K562 (cell line): ENCODE measurements around the gene GSTA2. TPM values are rescaled to one million over a fixed set of nuclear protein-coding genes. Genes with fewer than 3 reads are reported as not detected.

Experiments used
- ATAC-seq: fragments of 200-7000 bp; cut with Tn5 transposase; 3 replicates; pipeline ENCODE4 v1.9.1; 2020; ENCODE audit warnings: moderate library complexity
- BruUV-seq: library from RNA; stranded (reverse); fragments of 400-500 nt; replicated peaks from 2 replicates; lab custom pipeline; 2021; lab: Mats Ljungman, UMichigan
- CTCF ChIA-PET: fragments of 300-600 bp; formaldehyde crosslinking; extraction: SDS; loops from one replicate; lab custom pipeline; 2021; ENCODE audit warnings: low intra/inter-chr PET ratio; lab: Yijun Ruan, JAX
- POLR2A ChIA-PET: fragments of 300-600, 350-650 bp; sonication (Branson Sonifier 250); formaldehyde crosslinking; extraction: SDS; loops from one replicate; lab custom pipeline; 2021; ENCODE audit warnings: antibody characterized with exemption, inconsistent platforms; lab: Yijun Ruan, JAX
- DNase-seq, 4 experiments: peaks; one replicate each; pipeline versions ENCODE4 v3.0.0 to v3.0.0-alpha.2; 2011 to 2018; ENCODE audit warnings: low spot score in 3 of 4, mixed read lengths in 3 of 4; ENCODE audit errors: extremely low read depth in 1 of 4
- FAIRE-seq: peaks from 2 replicates; lab custom pipeline; 2011; peaks lifted over from hg19 to GRCh38; lab: Jason Lieb, UNC
- H2AFZ ChIP-seq: 2 replicates; pipeline ENCODE4 v1.6.0; 2011; ENCODE audit warnings: low read depth, low read length, control low read depth, inconsistent platforms
- H3K27ac ChIP-seq: fragments of 200-600 bp; 3 replicates; pipeline ENCODE4 v1.8.0; 2011; ENCODE audit warnings: low read depth, mild to moderate bottlenecking, control low read depth, inconsistent platforms, low read length, moderate library complexity, mixed read lengths; ENCODE audit errors: extremely low read depth
- H3K27me3 ChIP-seq, 2 experiments: fragments of 300-600 bp in 1 of 2; 2 replicates in 1 of 2; 3 replicates in 1 of 2; pipeline versions ENCODE4 v1.6.0 to v1.8.0; 2011; ENCODE audit warnings: inconsistent platforms in 2 of 2, low read length in 2 of 2, mild to moderate bottlenecking in 1 of 2, mixed read lengths in 1 of 2, moderate library complexity in 1 of 2; ENCODE audit not compliant: control insufficient read depth in 2 of 2, insufficient read depth in 2 of 2
- H3K36me3 ChIP-seq: fragments of 300-600 bp; 3 replicates; pipeline ENCODE4 v1.8.0; 2011; ENCODE audit warnings: mild to moderate bottlenecking, low read length, inconsistent platforms; ENCODE audit not compliant: control insufficient read depth, insufficient read depth
- H3K4me1 ChIP-seq, 2 experiments: fragments of 200-600 bp in 1 of 2; replicated peaks in 1 of 2; 2 replicates in 1 of 2; 3 replicates in 1 of 2; pipeline versions ENCODE4 v1.5.1 to v1.8.0; 2011; ENCODE audit warnings: inconsistent platforms in 2 of 2, low read length in 2 of 2, mild to moderate bottlenecking in 1 of 2, mixed read lengths in 1 of 2, moderate library complexity in 1 of 2; ENCODE audit not compliant: control insufficient read depth in 2 of 2, insufficient read depth in 2 of 2
- H3K4me2 ChIP-seq: 2 replicates; pipeline ENCODE4 v1.6.1; 2011; ENCODE audit warnings: low read length, control low read depth, inconsistent platforms, mixed read lengths; ENCODE audit not compliant: insufficient read depth
- H3K4me3 ChIP-seq: fragments of 200-600 bp; sonication (generic), shearing (Covaris generic); 2 replicates; pipeline ENCODE4 v1.5.1; 2016; ENCODE audit warnings: control low read depth, inconsistent platforms
- H3K79me2 ChIP-seq: fragments of 200-600 bp; 3 replicates; pipeline ENCODE4 v1.8.0; 2011; ENCODE audit warnings: low read length, inconsistent platforms; ENCODE audit not compliant: control insufficient read depth, insufficient read depth
- H3K9ac ChIP-seq, 2 experiments: 2 replicates each; pipeline versions ENCODE4 v1.6.0 to v1.6.1; 2011; ENCODE audit warnings: low read depth in 2 of 2, low read length in 2 of 2, control low read depth in 1 of 2, inconsistent platforms in 1 of 2, mild to moderate bottlenecking in 1 of 2, mixed read lengths in 1 of 2; ENCODE audit not compliant: insufficient read depth in 1 of 2
- H3K9me1 ChIP-seq: one replicate; pipeline ENCODE4 v1.6.0; 2011; ENCODE audit warnings: inconsistent platforms, mild to moderate bottlenecking, low read length, moderate library complexity; ENCODE audit not compliant: control insufficient read depth, insufficient read depth
- H3K9me3 ChIP-seq: replicated peaks from 2 replicates; pipeline ENCODE4 v1.5.1; 2011; ENCODE audit warnings: low read depth, low read length, inconsistent platforms; ENCODE audit not compliant: control insufficient read depth, insufficient read depth
- H4K20me1 ChIP-seq: replicated peaks from 2 replicates; pipeline ENCODE4 v1.6.1; 2011; ENCODE audit warnings: low read length, inconsistent platforms, mixed read lengths; ENCODE audit not compliant: control insufficient read depth, insufficient read depth
- ATF1 ChIP-seq, 2 experiments: fragments of 450-650 bp in 1 of 2; IDR thresholded peaks; 2 replicates each; pipeline ENCODE4 v1.6.1; 2016; ENCODE audit warnings: missing compliant biosample characterization in 1 of 2, missing genetic modification characterization in 1 of 2
- ELF2 ChIP-seq: fragments of 250-450 bp; sonication (Bioruptor Pico); IDR thresholded peaks from 2 replicates; pipeline ENCODE4 v1.5.0; 2021; ENCODE audit warnings: mild to moderate bottlenecking
- MTF1 ChIP-seq: fragments of 250-450 bp; sonication (Bioruptor Pico); IDR thresholded peaks from 2 replicates; pipeline ENCODE4 v1.9.0; 2021; ENCODE audit warnings: moderate library complexity, mild to moderate bottlenecking, inconsistent platforms, borderline replicate concordance
- POLR3G ChIP-seq: IDR thresholded peaks from 2 replicates; pipeline ENCODE4 v1.6.1; 2011; ENCODE audit not compliant: insufficient read length, insufficient replicate concordance; ENCODE audit errors: extremely low read depth
- POU5F1 ChIP-seq: fragments of 150-350 bp; IDR thresholded peaks from 2 replicates; pipeline ENCODE4 v1.6.1; 2014; ENCODE audit warnings: borderline replicate concordance, low read length, low read depth, mild to moderate bottlenecking; ENCODE audit not compliant: partially characterized antibody
- RAD51 ChIP-seq: fragments of 450-650 bp; IDR thresholded peaks from 2 replicates; pipeline ENCODE4 v1.7.1; 2016; ENCODE audit warnings: low read depth, mild to moderate bottlenecking, borderline replicate concordance
- RBM22 ChIP-seq: fragments of 200-400 bp; formaldehyde crosslinking; IDR thresholded peaks from 2 replicates; pipeline ENCODE4 v1.6.1; 2018; ENCODE audit warnings: low read length, low read depth; ENCODE audit not compliant: poor library complexity, severe bottlenecking
- RFX1 ChIP-seq: fragments of 450-650 bp; IDR thresholded peaks from 2 replicates; pipeline ENCODE4 v1.6.1; 2016; ENCODE audit warnings: mild to moderate bottlenecking, moderate library complexity
- SNIP1 ChIP-seq: fragments of 450-650 bp; IDR thresholded peaks from 2 replicates; pipeline ENCODE4 v1.7.1; 2017; ENCODE audit warnings: low read depth, mild to moderate bottlenecking
- ZNF140 ChIP-seq: fragments of 250-450 bp; sonication (Bioruptor Pico); IDR thresholded peaks from 2 replicates; pipeline ENCODE4 v1.8.0; 2021; ENCODE audit warnings: moderate library complexity, mild to moderate bottlenecking, inconsistent platforms
- ZNF41 ChIP-seq: fragments of 250-450 bp; sonication (Bioruptor Pico); conservative IDR thresholded peaks from 2 replicates; pipeline ENCODE4 v1.4.0; 2020; ENCODE audit warnings: mild to moderate bottlenecking
- ZNF583 ChIP-seq: fragments of 250-450 bp; sonication (Bioruptor Pico); IDR thresholded peaks from 2 replicates; pipeline ENCODE4 v1.4.0; 2020
- WGBS: fragments of 100-300 bp; shearing (Covaris generic); methylation state at CpG from one replicate; pipeline ENCODE4 v1.1.6; 2016; ENCODE audit warnings: low coverage, mixed read lengths; ENCODE audit not compliant: insufficient coverage; ENCODE audit errors: missing lambda C conversion rate; 5-methylcytosine and 5-hydroxymethylcytosine counted together
- in situ Hi-C: fragments of 300-500 bp; cut with MboI; formaldehyde crosslinking; loops from 4 replicates; pipeline ENCODE4 v1.15.0; 2018; ENCODE audit warnings: inconsistent platforms, mixed read lengths
- intact Hi-C: fragments of 100-400 bp; cut with micrococcal nuclease; formaldehyde crosslinking; loops from 2 replicates; pipeline ENCODE4 v1.14.2; 2022
- polyA plus RNA-seq, 8 experiments: library from polyadenylated mRNA; depleted of rRNA in 4 of 8; stranded (reverse) in 5 of 8; unstranded in 3 of 8; fragments of >200 nt; fragmentation: Nextera tagmentation in 2 of 8; fragmentation: Illumina TruSeq in 1 of 8; extraction: Ambion mirVana in 2 of 8; extraction: Trizol in 1 of 8; gene quantifications; 2 replicates each; pipeline versions ENCODE4 v1.2.1 to v1.2.3, GENCODE V29; 2011 to 2014; ENCODE audit warnings: inconsistent platforms in 1 of 8, missing spikeins in 1 of 8
- total RNA-seq, 7 experiments: library from RNA; depleted of rRNA in 6 of 7; stranded (reverse); fragments of >200 nt in 6 of 7; fragmentation: Illumina TruSeq in 2 of 7; extraction: Trizol in 2 of 7; gene quantifications; 2 replicates each; pipeline versions ENCODE4 v1.2.1 to v1.2.3, GENCODE V29; 2011 to 2021; ENCODE audit warnings: low replicate concordance in 1 of 7
- TF ChIP-seq, protein P1 (sequence below), 2 experiments: fragments of 450-650 bp in 1 of 2; sonication (generic) in 1 of 2; formaldehyde crosslinking in 1 of 2; IDR thresholded peaks in 1 of 2; conservative IDR thresholded peaks in 1 of 2; 2 replicates each; pipeline versions ENCODE4 v1.6.1 to v1.8.1; 2016 to 2023; ENCODE audit warnings: mild to moderate bottlenecking in 2 of 2, moderate library complexity in 2 of 2, inconsistent platforms in 1 of 2, missing genetic modification reagents in 1 of 2

GSTA2 gene
- total and polyA plus RNA-seq, 9 of the 15 experiments (the other 6 are each of a cell fraction or from before 2014, with no cell fraction given): 0.11 to 0.24 (median 0.14) TPM; not detected in 3

DNA sequence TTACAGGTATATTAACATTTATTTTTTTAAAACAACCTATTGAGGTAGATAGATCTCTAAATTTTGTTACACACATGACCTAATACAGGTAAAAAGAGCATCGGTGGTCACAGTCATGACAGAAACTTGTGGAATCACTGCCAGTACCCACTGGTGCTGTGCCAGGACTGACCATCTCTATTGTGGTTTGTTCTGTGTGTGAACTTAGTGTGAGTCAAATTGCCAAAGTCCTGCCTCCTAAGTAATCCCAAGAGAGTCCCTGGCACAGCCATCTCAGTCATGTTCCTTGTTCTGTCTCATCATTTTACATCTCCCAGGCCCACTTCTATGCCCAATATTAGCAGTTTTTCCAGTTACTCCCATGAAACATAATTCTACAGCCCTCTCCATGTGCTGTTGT, 21.4 kb downstream of the GSTA2 start:
- Histone ChIP-seq H4K20me1 (no peaks in the 10 kb centered on the region), H3K4me2 (no peak overlapping the region), H3K4me3 (no peak overlapping the region), H3K36me3 (no peaks in the 10 kb centered on the region), H3K27me3 (no peaks in the 10 kb centered on the region; a peak in 1 of 5 replicates), H3K9me1 (no peaks in the 10 kb centered on the region), H3K4me1 (peaks cover 0 to 16% of the 10 kb centered on the region in 2 experiments; a peak in 3 of 5 replicates), H3K9ac (no peak overlapping the region), H3K27ac (no peak overlapping the region), H3K79me2 (no peaks in the 10 kb centered on the region), H2AFZ (no peak overlapping the region), H3K9me3 (0 out of 2 replicates have a peak, but pooled peaks cover 1% of the 10 kb centered on the region)
- TF ChIP-seq SNIP1 (no peak), ZNF41 (CRISPR knock-in tag) (no peak), ATF1 (CRISPR knock-in tag; IDR thresholded peaks at IDR 0.05) (no peak), ATF1 (tag; IDR thresholded peaks at IDR 0.05) (no peak), POU5F1 (no peak), RAD51 (no peak), ELF2 (CRISPR knock-in tag) (no peak), ZNF583 (no peak), RFX1 (no peak), ZNF140 (CRISPR knock-in tag) (no peak), RBM22 (no peak), MTF1 (no peak), POLR3G (no peak)
- TF ChIP-seq, protein P1, sequence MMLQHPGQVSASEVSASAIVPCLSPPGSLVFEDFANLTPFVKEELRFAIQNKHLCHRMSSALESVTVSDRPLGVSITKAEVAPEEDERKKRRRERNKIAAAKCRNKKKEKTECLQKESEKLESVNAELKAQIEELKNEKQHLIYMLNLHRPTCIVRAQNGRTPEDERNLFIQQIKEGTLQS (IDR thresholded peaks at IDR 0.05): no peak
- TF ChIP-seq, protein P1 (CRISPR knock-in tag; conservative IDR thresholded peaks at IDR 0.05): no peak
- 6% methylated on average over 1 of the region's 1 CpG for WGBS
- ChIA-PET POLR2A (no interaction called here), CTCF (interaction anchor here (0.6 kb wide), 1 partner anchor 409 kb away, joined by 3 read pairs; no protein-coding TSS in a partner anchor)
- ATAC-seq: no peak
- in situ Hi-C loops: no loop called here
- intact Hi-C loops: no loop called here
- BruUV-seq: no TSS peak
- FAIRE-seq: no peak
- no peak for DNase-seq
